Kidney (tissue), 14 donors: ENCODE data around the gene IMP4. TPM values are rescaled to one million over a fixed set of nuclear protein-coding genes. Genes with fewer than 3 reads are reported as not detected.
A peak's percentile ranks its signal among the peaks of the same experiment; 100 is the strongest.

ENCODE experiments used
- DNase-seq, 5 donors: peaks; one replicate each; pipeline ENCODE4 v3.0.0-alpha.2; 2013 to 2020
- FAIRE-seq: peaks from 2 replicates; lab custom pipeline; 2012; peaks lifted over from hg19 to GRCh38; lab: Jason Lieb, UNC
- H3K27ac ChIP-seq, 2 donors: one replicate each; pipeline ENCODE4 v1.7.0; 2013; ENCODE audit warnings: low read depth in 2 of 2, low read length in 2 of 2, inconsistent platforms in 1 of 2
- H3K27me3 ChIP-seq: one replicate; pipeline ENCODE4 v1.7.1; 2013; ENCODE audit warnings: low read length, inconsistent platforms; ENCODE audit not compliant: control insufficient read depth, insufficient read depth
- H3K36me3 ChIP-seq, 3 donors: one replicate each; pipeline versions ENCODE4 v1.7.0 to v1.7.1; 2013; ENCODE audit warnings: low read length in 3 of 3, control low read depth in 1 of 3, inconsistent platforms in 1 of 3; ENCODE audit not compliant: insufficient read depth in 3 of 3, control insufficient read depth in 2 of 3
- H3K4me1 ChIP-seq, 3 donors: one replicate each; pipeline versions ENCODE4 v1.7.0 to v1.7.1; 2013; ENCODE audit warnings: low read length in 3 of 3, inconsistent platforms in 1 of 3, low read depth in 1 of 3; ENCODE audit not compliant: control insufficient read depth in 2 of 3, insufficient read depth in 2 of 3
- H3K4me3 ChIP-seq, 3 donors: one replicate each; pipeline versions ENCODE4 v1.7.0 to v1.8.1; 2013; ENCODE audit warnings: low read length in 3 of 3, control low read depth in 1 of 3, inconsistent platforms in 1 of 3
- H3K9ac ChIP-seq, 3 donors: one replicate each; pipeline versions ENCODE4 v1.7.0 to v1.7.1; 2013; ENCODE audit warnings: low read length in 3 of 3, control low read depth in 1 of 3, inconsistent platforms in 1 of 3
- H3K9me3 ChIP-seq, 3 donors: one replicate each; pipeline versions ENCODE4 v1.7.0 to v1.7.1; 2013; ENCODE audit warnings: low read length in 3 of 3, control low read depth in 1 of 3, inconsistent platforms in 1 of 3; ENCODE audit not compliant: control insufficient read depth in 2 of 3, insufficient read depth in 1 of 3
- CTCF ChIP-seq: IDR thresholded peaks from 3 replicates; pipeline ENCODE4 v1.5.1; 2012; ENCODE audit warnings: mild to moderate bottlenecking, moderate library complexity, borderline replicate concordance; ENCODE audit not compliant: insufficient read depth; ENCODE audit errors: extremely low read depth
- intact Hi-C: fragments of 100-400 bp; cut with DNase I; formaldehyde crosslinking; loops from one replicate; pipeline ENCODE4 v1.11.1; 2022
- polyA plus RNA-seq: library from polyadenylated mRNA; stranded (reverse); fragments of 350-450 nt; fragmentation: Illumina TruSeq; extraction: RNeasy Lipid Tissue Mini Kit (QIAGEN cat#74804); gene quantifications from one replicate; pipeline ENCODE4 v1.2.3, GENCODE V29; 2014; ENCODE audit warnings: low read depth, low replicate concordance; ENCODE audit not compliant: insufficient read depth
- total RNA-seq: library from RNA; stranded (reverse); fragmentation: NEBNext Ultra II Directional; extraction: Animal tissue kit (Norgen Biotek cat#: 25700); gene quantifications from one replicate; pipeline ENCODE4 v1.2.1, GENCODE V29; 2021
- donor health status: control.
- donor health status: control.
- donor health status: control.
- donor health status: control.
- donor health status: control.
- donor health status: DM: yes; HTN: yes; CAD: no.
- donor health status: Normal renal cell carcinoma (clear cell type).

Gene IMP4
- total and polyA plus RNA-seq, 2 donors from 2014 or later: 59.7 to 60.1 TPM

GRCh38 chr2:130393318-130393910, 50.7 kb downstream of the IMP4 start:
- no peak overlapping the region for H3K9ac ChIP-seq
- no peak overlapping the region for H3K4me3 ChIP-seq
- TF ChIP-seq CTCF: no peak
- peaks cover 0 to 9% (median 5%) of the 10 kb centered on the region in 3 donors for H3K4me1 ChIP-seq
- H3K9me3 ChIP-seq: no peaks in the 10 kb centered on the region
- H3K27me3 ChIP-seq: no peaks in the 10 kb centered on the region
- no peaks in the 10 kb centered on the region for H3K36me3 ChIP-seq
- intact Hi-C loops: no loop called here
- FAIRE-seq (no peak), DNase-seq (peak in 1 of 5 donors; percentile 24)
- H3K27ac ChIP-seq: no peak overlapping the region

Other genes with a start within 250 kb of the IMP4 start
- not detected for gene POTEF, start 213.7 kb upstream of the IMP4 start, total RNA-seq
- not detected for gene POTEF, start 213.7 kb upstream of the IMP4 start, polyA plus RNA-seq
- 4.5 TPM for gene CCDC74B, start 197.8 kb upstream of the IMP4 start, total RNA-seq
- gene CCDC74B, start 197.8 kb upstream of the IMP4 start, polyA plus RNA-seq: 6.4 TPM
- 41.1 TPM for gene SMPD4, start 161.3 kb upstream of the IMP4 start, total RNA-seq
- 21.6 TPM for gene SMPD4, start 161.3 kb upstream of the IMP4 start, polyA plus RNA-seq
- 160 TPM for gene MZT2B, start 160.6 kb upstream of the IMP4 start, total RNA-seq
- gene MZT2B, start 160.6 kb upstream of the IMP4 start, polyA plus RNA-seq: 354 TPM
- not detected for gene TUBA3E, start 144.5 kb upstream of the IMP4 start, total RNA-seq
- gene TUBA3E, start 144.5 kb upstream of the IMP4 start, polyA plus RNA-seq: not detected
- 89.2 TPM for gene PTPN18, start 13.2 kb downstream of the IMP4 start, total RNA-seq
- gene PTPN18, start 13.2 kb downstream of the IMP4 start, polyA plus RNA-seq: 34.8 TPM
- gene POTEI, start 166.4 kb downstream of the IMP4 start, total RNA-seq: not detected
- gene POTEI, start 166.4 kb downstream of the IMP4 start, polyA plus RNA-seq: not detected
- not detected for gene CFC1B, start 178.3 kb downstream of the IMP4 start, total RNA-seq
- not detected for gene CFC1B, start 178.3 kb downstream of the IMP4 start, polyA plus RNA-seq